Measurements from ENCODE around the gene VEGFC.

The VEGFC gene

DNA sequence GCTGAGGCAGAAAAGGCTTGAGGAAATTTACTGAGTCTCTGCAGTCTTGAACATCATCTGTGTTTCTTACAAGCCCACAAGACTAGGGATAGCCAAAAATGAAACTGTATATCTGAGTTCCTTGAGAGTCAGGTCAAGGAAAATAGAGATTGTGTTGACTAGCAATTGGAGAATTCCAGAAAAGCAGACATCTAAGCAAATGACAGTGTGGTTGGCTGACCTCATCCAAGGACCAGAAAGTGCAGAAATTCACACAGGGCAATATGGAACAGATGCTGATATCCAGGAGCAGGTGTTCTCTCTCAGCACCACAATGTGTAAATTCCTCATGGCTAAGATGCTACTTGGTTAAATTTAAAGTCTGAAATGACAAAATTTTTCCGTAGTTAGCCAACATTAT is 146.4 kb downstream of the VEGFC start:
- ChIA-PET POLR2A (no interaction called here), CTCF (no interaction called here)
- DNase-seq (ENCODE audit: extremely low spot score): no peak
- no peak for TF ChIP-seq LEF1 (IDR thresholded peaks at IDR 0.05; ENCODE audit: borderline replicate concordance)
- no peak for TF ChIP-seq ZNF384 (IDR thresholded peaks at IDR 0.05)
- no peak for TF ChIP-seq FOXM1 (IDR thresholded peaks at IDR 0.05; ENCODE audit: borderline replicate concordance)
- no peak for TF ChIP-seq FOXK2 (IDR thresholded peaks at IDR 0.05)
- TF ChIP-seq SP1 (IDR thresholded peaks at IDR 0.05): no peak

- DNase-seq (ENCODE audit: extremely low spot score): no peak
- ChIA-PET POLR2A (no interaction called here), CTCF (no interaction called here)
- TF ChIP-seq BHLHE40 (IDR thresholded peaks at IDR 0.05; ENCODE audit: borderline replicate concordance) (no peak), LEF1 (IDR thresholded peaks at IDR 0.05; ENCODE audit: borderline replicate concordance) (no peak), FOXM1 (IDR thresholded peaks at IDR 0.05; ENCODE audit: borderline replicate concordance) (no peak), SUZ12 (IDR thresholded peaks at IDR 0.05) (no peak), ELF4 (IDR thresholded peaks at IDR 0.05) (no peak), SP1 (IDR thresholded peaks at IDR 0.05) (no peak), L3MBTL2 (conservative IDR thresholded peaks at IDR 0.05) (no peak), FOXK2 (IDR thresholded peaks at IDR 0.05) (no peak), NFRKB (IDR thresholded peaks at IDR 0.05) (no peak), HDGF (IDR thresholded peaks at IDR 0.05; ENCODE audit: borderline replicate concordance) (no peak), ARNT (IDR thresholded peaks at IDR 0.05) (no peak), CTBP1 (IDR thresholded peaks at IDR 0.05; ENCODE audit: borderline replicate concordance) (no peak), ZNF384 (IDR thresholded peaks at IDR 0.05) (no peak), TARDBP (IDR thresholded peaks at IDR 0.05) (no peak), FOXA1 (IDR thresholded peaks at IDR 0.05) (no peak)
- TF ChIP-seq, protein P1, sequence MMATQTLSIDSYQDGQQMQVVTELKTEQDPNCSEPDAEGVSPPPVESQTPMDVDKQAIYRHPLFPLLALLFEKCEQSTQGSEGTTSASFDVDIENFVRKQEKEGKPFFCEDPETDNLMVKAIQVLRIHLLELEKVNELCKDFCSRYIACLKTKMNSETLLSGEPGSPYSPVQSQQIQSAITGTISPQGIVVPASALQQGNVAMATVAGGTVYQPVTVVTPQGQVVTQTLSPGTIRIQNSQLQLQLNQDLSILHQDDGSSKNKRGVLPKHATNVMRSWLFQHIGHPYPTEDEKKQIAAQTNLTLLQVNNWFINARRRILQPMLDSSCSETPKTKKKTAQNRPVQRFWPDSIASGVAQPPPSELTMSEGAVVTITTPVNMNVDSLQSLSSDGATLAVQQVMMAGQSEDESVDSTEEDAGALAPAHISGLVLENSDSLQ (IDR thresholded peaks at IDR 0.05): no peak
Observed at GRCh38 chr4:176645246-176645960, 147.3 kb downstream of the VEGFC start.

DNA sequence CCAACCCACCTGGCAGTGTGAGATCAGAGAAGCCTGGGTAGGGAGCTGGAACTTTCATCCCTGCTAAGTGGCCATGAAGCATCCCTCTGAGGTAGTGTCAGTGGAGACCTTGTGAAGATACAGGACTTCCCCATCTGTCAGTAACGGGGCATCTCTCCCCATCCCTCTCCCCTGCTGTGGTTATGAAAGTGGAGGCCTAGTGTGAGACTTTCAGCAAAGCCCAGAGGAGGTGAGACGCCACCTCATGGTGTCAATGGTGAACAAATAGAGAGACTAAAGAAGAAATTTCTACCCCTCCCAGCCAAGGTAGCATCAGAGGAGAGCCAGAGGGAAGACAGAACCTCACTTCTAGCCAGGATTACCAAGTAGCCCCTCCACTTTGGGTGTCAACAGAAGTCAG is 150.2 kb downstream of the VEGFC start:
- TF ChIP-seq ARNT (IDR thresholded peaks at IDR 0.05): no peak
- no peak for TF ChIP-seq FOXM1 (IDR thresholded peaks at IDR 0.05; ENCODE audit: borderline replicate concordance)
- TF ChIP-seq CTBP1 (IDR thresholded peaks at IDR 0.05; ENCODE audit: borderline replicate concordance): no peak
- TF ChIP-seq ZNF384 (IDR thresholded peaks at IDR 0.05): no peak
- TF ChIP-seq HDGF (IDR thresholded peaks at IDR 0.05; ENCODE audit: borderline replicate concordance): no peak
- TF ChIP-seq BHLHE40 (IDR thresholded peaks at IDR 0.05; ENCODE audit: borderline replicate concordance): no peak
- no peak for TF ChIP-seq FOXA1 (IDR thresholded peaks at IDR 0.05)
- TF ChIP-seq SP1 (IDR thresholded peaks at IDR 0.05): no peak
- no peak for TF ChIP-seq LEF1 (IDR thresholded peaks at IDR 0.05; ENCODE audit: borderline replicate concordance)
- TF ChIP-seq L3MBTL2 (conservative IDR thresholded peaks at IDR 0.05): no peak
- TF ChIP-seq, protein P1 (IDR thresholded peaks at IDR 0.05): no peak
- TF ChIP-seq FOXK2 (IDR thresholded peaks at IDR 0.05): no peak
- no peak for TF ChIP-seq ELF4 (IDR thresholded peaks at IDR 0.05)
- POLR2A ChIA-PET: no interaction called here
- CTCF ChIA-PET: no interaction called here
- DNase-seq (ENCODE audit: extremely low spot score): no peak

DNA sequence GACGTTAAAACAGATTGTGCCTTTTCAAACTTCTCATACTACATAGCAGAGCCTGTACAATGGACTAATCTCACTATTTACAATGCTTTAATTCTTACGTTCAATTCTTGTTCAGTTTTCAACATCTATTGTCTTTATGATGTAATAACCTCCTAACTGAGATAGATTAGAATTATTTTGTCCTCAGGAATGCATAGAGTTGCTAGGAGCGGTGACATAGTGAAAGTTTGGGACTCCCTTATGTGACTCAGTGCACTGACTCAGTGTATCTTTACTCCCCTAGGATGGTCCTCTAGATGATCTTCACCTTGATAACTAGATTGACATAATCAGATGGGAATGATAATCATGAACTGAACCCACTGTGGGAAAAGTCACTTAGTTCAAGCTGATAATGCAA is 151.5 kb downstream of the VEGFC start:
- POLR2A ChIA-PET: no interaction called here
- TF ChIP-seq HDGF (IDR thresholded peaks at IDR 0.05; ENCODE audit: borderline replicate concordance): no peak
- no peak for TF ChIP-seq SP1 (IDR thresholded peaks at IDR 0.05)
- TF ChIP-seq TARDBP (IDR thresholded peaks at IDR 0.05): no peak
- DNase-seq (ENCODE audit: extremely low spot score): no peak
- CTCF ChIA-PET: interaction anchor here (1.0 kb wide), 1 partner anchor 71 kb away, joined by 3 read pairs; no protein-coding TSS in a partner anchor

DNA sequence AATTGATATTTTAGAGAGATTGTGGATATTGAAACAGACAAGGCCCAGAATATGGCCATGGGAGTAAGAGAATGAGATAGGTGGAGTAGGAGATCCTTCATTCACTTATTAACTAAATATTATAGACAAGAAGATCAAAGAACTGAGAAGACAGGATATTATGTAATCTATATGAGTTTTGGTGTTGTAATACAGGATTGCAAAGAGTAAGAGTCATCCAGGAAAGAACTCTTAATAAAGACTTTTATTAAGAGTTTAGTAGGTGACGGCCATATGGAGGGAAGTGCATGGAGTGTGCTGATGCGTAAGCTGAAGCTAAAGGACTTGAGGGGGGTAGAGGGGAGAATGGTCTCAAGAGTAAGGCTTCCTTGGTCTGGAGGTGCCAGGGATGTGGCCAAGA is 153.7 kb downstream of the VEGFC start:
- no peak for DNase-seq (ENCODE audit: extremely low spot score)
- CTCF ChIA-PET: no interaction called here
- POLR2A ChIA-PET: no interaction called here
- no peak for TF ChIP-seq NFRKB (IDR thresholded peaks at IDR 0.05)
- TF ChIP-seq ARNT (IDR thresholded peaks at IDR 0.05): no peak
- no peak for TF ChIP-seq L3MBTL2 (conservative IDR thresholded peaks at IDR 0.05)
- TF ChIP-seq FOXA1 (IDR thresholded peaks at IDR 0.05): no peak
- no peak for TF ChIP-seq TARDBP (IDR thresholded peaks at IDR 0.05)
- no peak for TF ChIP-seq FOXK2 (IDR thresholded peaks at IDR 0.05)
- no peak for TF ChIP-seq ZNF384 (IDR thresholded peaks at IDR 0.05)
- TF ChIP-seq, protein P1 (IDR thresholded peaks at IDR 0.05): no peak
- no peak for TF ChIP-seq SP1 (IDR thresholded peaks at IDR 0.05)
- TF ChIP-seq LEF1 (IDR thresholded peaks at IDR 0.05; ENCODE audit: borderline replicate concordance): no peak
- no peak for TF ChIP-seq ELF4 (IDR thresholded peaks at IDR 0.05)
- no peak for TF ChIP-seq BHLHE40 (IDR thresholded peaks at IDR 0.05; ENCODE audit: borderline replicate concordance)
- no peak for TF ChIP-seq CTBP1 (IDR thresholded peaks at IDR 0.05; ENCODE audit: borderline replicate concordance)
- TF ChIP-seq FOXM1 (IDR thresholded peaks at IDR 0.05; ENCODE audit: borderline replicate concordance): no peak
- no peak for TF ChIP-seq SUZ12 (IDR thresholded peaks at IDR 0.05)
- no peak for TF ChIP-seq HDGF (IDR thresholded peaks at IDR 0.05; ENCODE audit: borderline replicate concordance)

GRCh38 chr4:176636292-176636691 is 156.4 kb downstream of the VEGFC start:
- POLR2A ChIA-PET: no interaction called here
- DNase-seq (ENCODE audit: extremely low spot score): no peak
- CTCF ChIA-PET: no interaction called here
- TF ChIP-seq SUZ12 (IDR thresholded peaks at IDR 0.05): no peak
- no peak for TF ChIP-seq BHLHE40 (IDR thresholded peaks at IDR 0.05; ENCODE audit: borderline replicate concordance)
